PC-3 (cell line): ENCODE data around the gene LRRC8B. TPM values are rescaled to one million over a fixed set of nuclear protein-coding genes. Genes with fewer than 3 reads are reported as not detected.

Experiments used
- ATAC-seq: fragments of 200-7000 bp; cut with Tn5 transposase; 2 replicates; pipeline ENCODE4 v1.9.1; 2020; ENCODE audit warnings: mild to moderate bottlenecking, moderate library complexity
- BruUV-seq: library from RNA; stranded (reverse); fragments of 400-500 nt; replicated peaks from 2 replicates; lab custom pipeline; 2021; lab: Mats Ljungman, UMichigan
- CTCF ChIA-PET: fragments of 300-600 bp; sonication (Branson Sonifier 250); formaldehyde crosslinking; loops from one replicate; lab custom pipeline; 2022; ENCODE audit warnings: antibody characterized with exemption; lab: Charles Lee
- POLR2A ChIA-PET: fragments of 300-600 bp; sonication (Branson Sonifier 250); formaldehyde crosslinking; loops from one replicate; lab custom pipeline; 2022; ENCODE audit warnings: antibody characterized with exemption; ENCODE audit not compliant: unreplicated experiment; lab: Charles Lee
- DNase-seq: peaks from one replicate; pipeline ENCODE4 v3.0.0-alpha.2; 2015
- H2AFZ ChIP-seq: fragments of 300-600 bp; sonication (generic); 2 replicates; pipeline ENCODE4 v1.6.0; 2016; ENCODE audit warnings: antibody characterized with exemption, low read length
- H3F3A ChIP-seq: fragments of 300-600 bp; sonication (generic); one replicate; pipeline ENCODE4 v1.6.0; 2017; ENCODE audit warnings: antibody characterized with exemption, low read length, control low read depth, mild to moderate bottlenecking; ENCODE audit not compliant: unreplicated experiment
- H3K27ac ChIP-seq: fragments of 300-600 bp; sonication (generic); 2 replicates; pipeline ENCODE4 v1.5.1; 2016; ENCODE audit warnings: mild to moderate bottlenecking, low read length
- H3K27me3 ChIP-seq: fragments of 300-600 bp; sonication (generic); 2 replicates; pipeline ENCODE4 v1.6.1; 2016; ENCODE audit warnings: low read length, mixed read lengths
- H3K36me3 ChIP-seq: fragments of 300-600 bp; sonication (generic); 2 replicates; pipeline ENCODE4 v1.6.1; 2016; ENCODE audit warnings: low read depth, mixed run types, low read length, mixed read lengths
- H3K4me1 ChIP-seq: fragments of 300-600 bp; sonication (generic); 2 replicates; pipeline ENCODE4 v1.5.1; 2016; ENCODE audit warnings: low read length; ENCODE audit not compliant: insufficient read depth
- H3K4me2 ChIP-seq: fragments of 300-600 bp; sonication (generic); 2 replicates; pipeline ENCODE4 v1.6.0; 2016; ENCODE audit warnings: low read length
- H3K4me3 ChIP-seq: fragments of 300-600 bp; sonication (generic); 2 replicates; pipeline ENCODE4 v1.5.1; 2016; ENCODE audit warnings: mild to moderate bottlenecking, low read length, mixed read lengths
- H3K79me2 ChIP-seq: fragments of 300-600 bp; sonication (generic); 2 replicates; pipeline ENCODE4 v1.6.1; 2017; ENCODE audit warnings: low read length, mixed read lengths
- H3K9ac ChIP-seq: fragments of 300-600 bp; sonication (generic); 2 replicates; pipeline ENCODE4 v1.6.0; 2016; ENCODE audit warnings: mild to moderate bottlenecking, low read length
- H3K9me2 ChIP-seq: fragments of 300-600 bp; sonication (generic); replicated peaks from 2 replicates; pipeline ENCODE4 v1.6.1; 2016; ENCODE audit warnings: mixed run types, low read length, mixed read lengths
- H3K9me3 ChIP-seq: fragments of 300-600 bp; sonication (generic); 2 replicates; pipeline ENCODE4 v1.6.1; 2016; ENCODE audit warnings: low read length, mixed read lengths
- H4K20me1 ChIP-seq: fragments of 300-600 bp; sonication (generic); 2 replicates; pipeline ENCODE4 v1.6.1; 2016; ENCODE audit warnings: low read length, mixed read lengths
- CTCF ChIP-seq: fragments of 300-600 bp; sonication (generic); conservative IDR thresholded peaks from 2 replicates; pipeline ENCODE4 v1.5.1; 2017; ENCODE audit warnings: antibody characterized with exemption, low read depth, mild to moderate bottlenecking, low read length
- EZH2 ChIP-seq: fragments of 300-600 bp; sonication (generic); IDR thresholded peaks from one replicate; pipeline ENCODE4 v1.6.1; 2017; ENCODE audit warnings: antibody characterized with exemption, mild to moderate bottlenecking, low read length; ENCODE audit not compliant: unreplicated experiment
- EZH2phosphoT487 ChIP-seq: fragments of 300-600 bp; sonication (generic); IDR thresholded peaks from 2 replicates; pipeline ENCODE4 v1.6.1; 2018; ENCODE audit warnings: mild to moderate bottlenecking, antibody characterized with exemption, low read length, borderline replicate concordance
- intact Hi-C: fragments of 100-400 bp; cut with micrococcal nuclease; formaldehyde crosslinking; loops from 2 replicates; pipeline ENCODE4 v1.9.0; 2023
- total RNA-seq: library from RNA; depleted of rRNA; stranded (reverse); fragments of >200 nt; gene quantifications from 2 replicates; pipeline ENCODE4 v1.2.3, GENCODE V29; 2014

LRRC8B gene
- total RNA-seq, 1 experiment from 2014 or later: 8.4 TPM

GRCh38 chr1:89624314-89624713, 99.7 kb downstream of the LRRC8B start:
- Histone ChIP-seq H3K9me3 (no peaks in the 10 kb centered on the region), H4K20me1 (no peaks in the 10 kb centered on the region), H3K36me3 (no peaks in the 10 kb centered on the region), H3F3A (no peaks in the 10 kb centered on the region), H3K9me2 (no peaks in the 10 kb centered on the region), H3K27ac (no peak overlapping the region), H3K4me3 (no peak overlapping the region), H3K4me2 (no peak overlapping the region), H3K27me3 (no peaks in the 10 kb centered on the region), H2AFZ (no peak overlapping the region), H3K9ac (no peak overlapping the region), H3K4me1 (no peaks in the 10 kb centered on the region), H3K79me2 (no peaks in the 10 kb centered on the region)
- ChIA-PET CTCF (interaction anchor here (0.6 kb wide), 2 partner anchors 38 to 139 kb away, joined by 3 to 4 read pairs; no protein-coding TSS in a partner anchor), POLR2A (no interaction called here)
- DNase-seq (no peak), ATAC-seq (no peak)
- TF ChIP-seq EZH2phosphoT487 (no peak), CTCF (no peak), EZH2 (no peak)
- no TSS peak for BruUV-seq
- intact Hi-C loops: no loop called here

- Histone ChIP-seq H3K9me2 (no peaks in the 10 kb centered on the region), H3K27ac (no peak overlapping the region), H3K9ac (no peak overlapping the region), H3K4me1 (no peaks in the 10 kb centered on the region), H4K20me1 (no peaks in the 10 kb centered on the region), H3K4me2 (no peak overlapping the region), H3K36me3 (no peaks in the 10 kb centered on the region), H3K9me3 (no peaks in the 10 kb centered on the region), H3K4me3 (no peak overlapping the region), H2AFZ (no peak overlapping the region), H3K79me2 (no peaks in the 10 kb centered on the region), H3F3A (no peaks in the 10 kb centered on the region), H3K27me3 (no peaks in the 10 kb centered on the region)
- intact Hi-C loops: no loop called here
- CTCF ChIA-PET: interaction anchor here (0.6 kb wide), 1 partner anchor 39 kb away, joined by 3 read pairs; no protein-coding TSS in a partner anchor
- TF ChIP-seq CTCF (no peak), EZH2phosphoT487 (no peak), EZH2 (no peak)
- no peak for DNase-seq
- no peak for ATAC-seq
- POLR2A ChIA-PET: no interaction called here
- BruUV-seq: no TSS peak
Observed at GRCh38 chr1:89624715-89625323, 100.2 kb downstream of the LRRC8B start.

DNA sequence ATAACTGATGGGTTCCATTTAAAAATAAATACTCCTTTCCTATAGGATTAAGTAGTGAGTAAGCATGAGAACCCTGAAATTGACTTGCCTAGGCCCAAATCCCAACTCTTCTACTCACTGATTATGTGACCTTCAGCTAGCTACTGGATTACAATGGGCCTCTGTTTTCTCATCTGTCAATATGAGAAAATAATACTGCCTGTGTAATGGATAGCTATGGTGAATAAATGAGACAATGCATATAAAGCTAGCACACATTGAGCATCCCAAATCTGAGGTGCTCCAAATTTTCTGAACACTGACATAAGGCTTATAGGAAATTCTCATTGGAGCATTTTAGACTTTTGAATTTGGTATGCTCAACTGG, 103.0 kb downstream of the LRRC8B start:
- Histone ChIP-seq H3K4me1 (no peaks in the 10 kb centered on the region), H4K20me1 (no peaks in the 10 kb centered on the region), H3K4me2 (no peak overlapping the region), H3K36me3 (no peaks in the 10 kb centered on the region), H3K79me2 (no peaks in the 10 kb centered on the region), H3K27me3 (no peaks in the 10 kb centered on the region), H3K9ac (no peak overlapping the region), H3K4me3 (no peak overlapping the region), H3F3A (no peaks in the 10 kb centered on the region), H3K9me3 (no peaks in the 10 kb centered on the region), H3K9me2 (no peaks in the 10 kb centered on the region), H3K27ac (no peak overlapping the region), H2AFZ (no peak overlapping the region)
- no TSS peak for BruUV-seq
- DNase-seq (no peak), ATAC-seq (no peak)
- ChIA-PET CTCF (no interaction called here), POLR2A (interaction anchor here (0.7 kb wide), 1 partner anchor 25 kb away, joined by 3 read pairs; no protein-coding TSS in a partner anchor)
- no peak for TF ChIP-seq EZH2phosphoT487
- TF ChIP-seq EZH2: no peak
- no peak for TF ChIP-seq CTCF
- intact Hi-C loops: no loop called here
